ENCODE data around the gene TREX2. TPM values are rescaled to one million over a fixed set of nuclear protein-coding genes. Genes with fewer than 3 reads are reported as not detected.

The TREX2 gene
- total RNA-seq, 4 donors from 2014 or later, result 0.18 TPM; not detected in 3

DNA sequence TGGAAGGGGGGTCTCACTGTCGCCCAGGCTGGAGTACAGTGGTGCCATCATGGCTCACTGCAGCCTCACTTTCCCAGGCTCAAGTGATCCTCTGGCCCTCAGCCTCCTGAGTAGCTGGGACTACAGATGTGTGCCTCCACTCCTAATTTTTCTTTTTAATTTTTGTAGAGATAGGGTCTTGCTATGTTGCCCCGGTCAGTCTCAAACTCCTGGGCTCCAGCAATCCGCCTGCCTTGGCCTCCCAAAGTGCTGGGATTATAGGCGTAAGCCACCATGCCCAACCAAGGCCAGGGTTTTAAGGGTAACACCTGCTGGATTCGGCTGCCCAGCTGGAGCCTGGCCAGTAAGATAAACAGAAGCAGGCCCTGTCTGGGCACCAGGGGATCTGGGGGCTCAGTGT is 3.4 kb downstream of the TREX2 start:
- ATAC-seq (no peak), DNase-seq (no peak)
- H3K4me1 ChIP-seq, result no peaks in the 10 kb centered on the region
- intact Hi-C loops (cut with DNase I; ENCODE audit: low total_unique reads) (no loop called here), in situ Hi-C loops (cut with MboI; ENCODE audit: low sequenced_read_pairs in 4 of 4) (no loop called here)
- H3K36me3 ChIP-seq, result no peaks in the 10 kb centered on the region
- TF ChIP-seq CTCF (IDR thresholded peaks at IDR 0.05 in 4 of 5, conservative IDR thresholded peaks at IDR 0.05 in 1 of 5), result no peak
- no peak for TF ChIP-seq POLR2A (IDR thresholded peaks at IDR 0.05)
- peaks cover 0 to 3% (median 0%) of the 10 kb centered on the region in 3 donors for H3K27me3 ChIP-seq
- H3K9me3 ChIP-seq, result no peaks in the 10 kb centered on the region
- no peak overlapping the region for H3K27ac ChIP-seq
- H3K4me3 ChIP-seq, result no peak overlapping the region

DNA sequence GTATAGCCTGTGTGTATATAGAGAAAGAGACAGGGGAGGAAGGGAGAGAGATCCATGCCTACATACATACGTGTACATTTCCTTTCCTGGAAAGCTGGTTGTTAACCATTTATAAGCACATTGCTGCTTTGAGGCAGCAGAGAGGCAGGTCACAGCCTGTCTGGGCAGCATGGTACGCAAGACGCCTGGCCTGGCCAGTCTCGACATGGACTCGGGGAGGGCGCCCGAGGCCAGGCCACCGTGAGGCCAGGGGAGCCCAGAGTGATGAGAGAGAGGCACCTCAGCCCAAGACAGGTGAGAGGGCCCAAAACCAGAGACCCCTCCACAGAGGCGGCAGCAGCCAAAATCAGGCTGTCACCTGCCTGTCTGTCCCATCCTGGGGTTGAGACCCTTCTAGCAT is 3.9 kb downstream of the TREX2 start:
- Histone ChIP-seq H3K27ac (no peak overlapping the region), H3K9me3 (no peaks in the 10 kb centered on the region), H3K4me3 (no peak overlapping the region), H3K4me1 (no peaks in the 10 kb centered on the region), H3K27me3 (peaks cover 0 to 3% (median 0%) of the 10 kb centered on the region in 3 donors), H3K36me3 (no peaks in the 10 kb centered on the region)
- no peak for ATAC-seq
- no peak for DNase-seq
- TF ChIP-seq CTCF (IDR thresholded peaks at IDR 0.05 in 4 of 5, conservative IDR thresholded peaks at IDR 0.05 in 1 of 5), result no peak
- no peak for TF ChIP-seq POLR2A (IDR thresholded peaks at IDR 0.05)
- intact Hi-C loops (cut with DNase I; ENCODE audit: low total_unique reads), result no loop called here
- in situ Hi-C loops (cut with MboI; ENCODE audit: low sequenced_read_pairs in 4 of 4), result no loop called here

- Histone ChIP-seq H3K27ac (no peak overlapping the region), H3K4me3 (no peak overlapping the region), H3K27me3 (peaks cover 0 to 3% (median 0%) of the 10 kb centered on the region in 3 donors), H3K9me3 (no peaks in the 10 kb centered on the region), H3K4me1 (no peaks in the 10 kb centered on the region), H3K36me3 (no peaks in the 10 kb centered on the region)
- intact Hi-C loops (cut with DNase I; ENCODE audit: low total_unique reads) (no loop called here), in situ Hi-C loops (cut with MboI; ENCODE audit: low sequenced_read_pairs in 4 of 4) (no loop called here)
- no peak for TF ChIP-seq POLR2A (IDR thresholded peaks at IDR 0.05)
- TF ChIP-seq CTCF (IDR thresholded peaks at IDR 0.05 in 4 of 5, conservative IDR thresholded peaks at IDR 0.05 in 1 of 5), result no peak
- no peak for DNase-seq
- ATAC-seq, result no peak
These were observed 4.6 kb downstream of the TREX2 start for GRCh38 chrX:153441296-153441695.

DNA sequence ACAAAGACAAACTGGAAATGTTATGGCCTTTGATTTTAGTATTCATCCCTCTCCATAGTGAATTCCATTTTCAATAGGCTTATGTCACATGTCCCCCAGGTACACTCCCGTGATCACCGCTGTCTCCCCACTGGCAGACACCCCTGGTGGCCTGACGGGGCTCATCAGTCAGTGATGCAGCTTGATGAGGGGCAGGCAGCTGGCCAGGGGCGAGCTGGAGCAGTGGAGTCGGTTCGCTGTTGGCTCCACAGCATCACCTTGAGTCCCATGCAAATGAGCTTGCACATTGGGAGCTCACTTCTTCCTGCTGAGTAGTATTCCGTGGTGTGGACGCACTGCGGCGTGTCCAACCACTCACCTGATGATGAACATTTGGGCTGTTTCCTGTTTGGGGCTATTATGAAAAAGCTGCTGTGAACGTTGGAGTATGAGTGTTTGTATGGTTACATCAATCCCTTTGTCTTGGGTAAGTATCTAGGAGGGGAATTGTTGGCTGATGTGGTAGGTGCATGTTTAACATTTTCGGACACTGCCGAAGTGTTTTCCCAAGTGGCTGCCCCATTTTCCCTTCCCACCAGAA is 5.2 kb downstream of the TREX2 start:
- Histone ChIP-seq H3K36me3 (no peaks in the 10 kb centered on the region), H3K9me3 (no peaks in the 10 kb centered on the region), H3K27me3 (peaks cover 0 to 7% (median 0%) of the 10 kb centered on the region in 3 donors), H3K4me1 (no peaks in the 10 kb centered on the region), H3K27ac (no peak overlapping the region), H3K4me3 (no peak overlapping the region)
- in situ Hi-C loops (cut with MboI; ENCODE audit: low sequenced_read_pairs in 4 of 4) (no loop called here), intact Hi-C loops (cut with DNase I; ENCODE audit: low total_unique reads) (no loop called here)
- ATAC-seq, result no peak
- TF ChIP-seq POLR2A (IDR thresholded peaks at IDR 0.05), result no peak
- no peak for TF ChIP-seq CTCF (IDR thresholded peaks at IDR 0.05 in 4 of 5, conservative IDR thresholded peaks at IDR 0.05 in 1 of 5)
- DNase-seq, result no peak

- intact Hi-C loops (cut with DNase I; ENCODE audit: low total_unique reads) (no loop called here), in situ Hi-C loops (cut with MboI; ENCODE audit: low sequenced_read_pairs in 4 of 4) (no loop called here)
- no peaks in the 10 kb centered on the region for H3K36me3 ChIP-seq
- DNase-seq (no peak), ATAC-seq (no peak)
- H3K4me1 ChIP-seq, result no peaks in the 10 kb centered on the region
- H3K27me3 ChIP-seq, result peaks cover 0 to 7% (median 0%) of the 10 kb centered on the region in 3 donors
- H3K27ac ChIP-seq, result no peak overlapping the region
- TF ChIP-seq CTCF (IDR thresholded peaks at IDR 0.05 in 4 of 5, conservative IDR thresholded peaks at IDR 0.05 in 1 of 5) (no peak), POLR2A (IDR thresholded peaks at IDR 0.05) (no peak)
- H3K4me3 ChIP-seq, result no peak overlapping the region
- H3K9me3 ChIP-seq, result no peaks in the 10 kb centered on the region
These were observed 5.9 kb downstream of the TREX2 start for GRCh38 chrX:153439977-153440376.
